GM23248 (cell line): Measurements from ENCODE around the gene PNPLA1. TPM values are rescaled to one million over a fixed set of nuclear protein-coding genes. Genes with fewer than 3 reads are reported as not detected.

Experiments used
- DNase-seq: peaks from one replicate; pipeline ENCODE4 v3.0.0-alpha.2; 2015
- H2AFZ ChIP-seq: fragments of 200-600 bp; sonication (generic); 2 replicates; pipeline ENCODE4 v1.6.1; 2016; ENCODE audit warnings: antibody characterized with exemption
- H3F3A ChIP-seq: fragments of 200-600 bp; sonication (generic); 2 replicates; pipeline ENCODE4 v1.6.1; 2016; ENCODE audit warnings: mild to moderate bottlenecking, antibody characterized with exemption, mixed run types; ENCODE audit not compliant: insufficient read depth
- H3K27ac ChIP-seq: fragments of 200-600 bp; sonication (generic); 2 replicates; pipeline ENCODE4 v1.5.1; 2016; ENCODE audit warnings: mild to moderate bottlenecking
- H3K27me3 ChIP-seq: fragments of 200-600 bp; sonication (generic); replicated peaks from 2 replicates; pipeline ENCODE4 v1.6.1; 2016; ENCODE audit warnings: mild to moderate bottlenecking; ENCODE audit not compliant: insufficient read depth
- H3K36me3 ChIP-seq: fragments of 200-600 bp; sonication (generic); 2 replicates; pipeline ENCODE4 v1.6.1; 2016; ENCODE audit warnings: low read depth, mild to moderate bottlenecking
- H3K4me1 ChIP-seq: fragments of 200-600 bp; sonication (generic); 2 replicates; pipeline ENCODE4 v1.6.1; 2016; ENCODE audit warnings: mild to moderate bottlenecking; ENCODE audit not compliant: insufficient read depth
- H3K4me2 ChIP-seq: fragments of 200-600 bp; sonication (generic); one replicate; pipeline ENCODE4 v1.6.1; 2016; ENCODE audit warnings: mild to moderate bottlenecking; ENCODE audit not compliant: unreplicated experiment
- H3K4me3 ChIP-seq: fragments of 200-600 bp; sonication (generic); 2 replicates; pipeline ENCODE4 v1.5.1; 2016; ENCODE audit warnings: mild to moderate bottlenecking
- H3K79me2 ChIP-seq: fragments of 200-600 bp; sonication (generic); 2 replicates; pipeline ENCODE4 v1.6.1; 2016; ENCODE audit warnings: mild to moderate bottlenecking; ENCODE audit not compliant: insufficient read depth
- H3K9ac ChIP-seq: fragments of 200-600 bp; sonication (generic); 2 replicates; pipeline ENCODE4 v1.6.1; 2016; ENCODE audit warnings: mild to moderate bottlenecking
- H3K9me2 ChIP-seq: fragments of 200-600 bp; sonication (generic); 2 replicates; pipeline ENCODE4 v1.6.1; 2016; ENCODE audit warnings: mixed run types, mild to moderate bottlenecking, moderate library complexity; ENCODE audit not compliant: insufficient read depth
- H3K9me3 ChIP-seq: fragments of 200-600 bp; sonication (generic); one replicate; pipeline ENCODE4 v1.6.1; 2017; ENCODE audit warnings: low read depth
- H4K20me1 ChIP-seq: fragments of 200-600 bp; sonication (generic); 2 replicates; pipeline ENCODE4 v1.6.0; 2016; ENCODE audit not compliant: insufficient read depth
- EZH2 ChIP-seq: fragments of 200-600 bp; sonication (generic); IDR thresholded peaks from 2 replicates; pipeline ENCODE4 v1.6.1; 2018; ENCODE audit warnings: antibody characterized with exemption, mild to moderate bottlenecking; ENCODE audit not compliant: insufficient read depth, poor library complexity, severe bottlenecking
- EZH2phosphoT487 ChIP-seq: fragments of 200-600 bp; sonication (generic); IDR thresholded peaks from 2 replicates; pipeline ENCODE4 v1.6.1; 2018; ENCODE audit warnings: antibody characterized with exemption, moderate library complexity, mild to moderate bottlenecking, low read depth; ENCODE audit not compliant: insufficient read depth
- WGBS, 2 experiments: methylation state at CpG; one replicate each; pipeline ENCODE4 v1.1.6; 2015 to 2017; ENCODE audit warnings: low lambda C conversion rate in 2 of 2, low coverage in 1 of 2; ENCODE audit errors: missing lambda C conversion rate in 2 of 2; 5-methylcytosine and 5-hydroxymethylcytosine counted together
- in situ Hi-C: fragments of 300-500 bp; cut with MboI; formaldehyde crosslinking; loops from 2 replicates; pipeline ENCODE4 v1.15.0; 2020
- polyA plus RNA-seq: library from polyadenylated mRNA; unstranded; fragments of >200 nt; fragmentation: Nextera tagmentation; extraction: Ambion mirVana; gene quantifications from 2 replicates; pipeline ENCODE4 v1.2.1, GENCODE V29; 2016
- total RNA-seq: library from RNA; depleted of rRNA; stranded (reverse); fragments of >200 nt; shearing (Covaris generic); gene quantifications from 2 replicates; pipeline ENCODE4 v1.2.3, GENCODE V29; 2014

The PNPLA1 gene
- total and polyA plus RNA-seq, 2 experiments from 2014 or later, result not detected

GRCh38 chr6:36350681-36351571 is 81.1 kb downstream of the PNPLA1 start:
- no peak for TF ChIP-seq EZH2
- 0 out of 2 replicates have a peak, but pooled peaks have one; percentile 70 for TF ChIP-seq EZH2phosphoT487
- H4K20me1 ChIP-seq, result no peaks in the 10 kb centered on the region
- H3K27ac ChIP-seq, result peak overlapping the region; percentile 77
- H3K9me2 ChIP-seq, result no peaks in the 10 kb centered on the region
- peak; percentile 76 for DNase-seq
- in situ Hi-C loops, result no loop called here
- H3K9ac ChIP-seq, result peak overlapping the region; percentile 45; the same call in 1 of the 2 replicates
- H3K27me3 ChIP-seq, result no peaks in the 10 kb centered on the region
- H3K36me3 ChIP-seq, result no peaks in the 10 kb centered on the region
- H3F3A ChIP-seq, result peaks cover 22% of the 10 kb centered on the region
- peak overlapping the region; percentile 15; the same call in 1 of the 2 replicates for H2AFZ ChIP-seq
- WGBS, 2 experiments, result 65 to 67% methylated on average over 15 of the region's 15 CpGs
- no peaks in the 10 kb centered on the region for H3K9me3 ChIP-seq
- peak overlapping the region; percentile 25; the same call in 1 of the 2 replicates for H3K4me3 ChIP-seq
- peak overlapping the region; percentile 47 for H3K4me2 ChIP-seq
- peaks cover 20% of the 10 kb centered on the region for H3K4me1 ChIP-seq
- H3K79me2 ChIP-seq, result no peaks in the 10 kb centered on the region

DNA sequence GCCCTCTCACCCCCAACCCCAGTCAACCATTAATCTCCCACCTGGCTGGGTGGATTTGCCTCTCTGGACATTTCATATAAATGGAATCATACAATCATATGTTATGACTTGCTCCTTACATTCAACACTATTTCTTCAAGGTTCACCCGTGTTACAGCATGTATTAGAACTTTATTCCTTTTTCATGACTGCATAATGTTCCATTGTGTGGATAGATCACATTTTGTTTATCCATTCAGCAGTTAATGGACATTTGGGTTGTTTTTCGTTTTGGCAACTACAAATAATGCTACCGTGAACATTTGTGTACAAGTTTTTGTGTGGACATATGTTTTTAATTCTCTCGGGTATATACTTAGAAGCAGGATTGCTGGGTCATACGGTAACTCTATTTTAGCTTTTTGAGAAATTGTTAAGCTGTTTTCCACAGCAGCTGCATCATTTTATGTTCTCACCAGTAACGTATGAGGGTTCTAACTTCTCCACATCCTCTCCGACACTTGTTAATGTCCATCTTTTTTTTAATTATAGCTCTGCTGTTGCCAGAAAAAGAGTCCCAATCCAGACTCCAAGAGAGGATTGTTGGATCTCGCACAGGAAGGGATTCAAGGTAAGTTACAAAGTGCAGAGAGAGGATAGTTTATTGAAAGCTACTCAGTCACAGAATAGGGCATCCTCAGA is 82.8 kb downstream of the PNPLA1 start:
- no peak overlapping the region for H3K9ac ChIP-seq
- no peak for TF ChIP-seq EZH2phosphoT487
- no peak for TF ChIP-seq EZH2
- H3K4me1 ChIP-seq, result peaks cover 20% of the 10 kb centered on the region
- no peak overlapping the region for H2AFZ ChIP-seq
- H3K36me3 ChIP-seq, result no peaks in the 10 kb centered on the region
- H3K79me2 ChIP-seq, result no peaks in the 10 kb centered on the region
- no peak overlapping the region for H3K4me3 ChIP-seq
- no peaks in the 10 kb centered on the region for H3K27me3 ChIP-seq
- H3K4me2 ChIP-seq, result no peak overlapping the region
- no peaks in the 10 kb centered on the region for H3K9me3 ChIP-seq
- H3K27ac ChIP-seq, result no peak overlapping the region
- no peaks in the 10 kb centered on the region for H3K9me2 ChIP-seq
- in situ Hi-C loops, result no loop called here
- no peak for DNase-seq
- peaks cover 22% of the 10 kb centered on the region for H3F3A ChIP-seq
- WGBS, 2 experiments, result 60 to 62% methylated on average over 8 of the region's 8 CpGs
- no peaks in the 10 kb centered on the region for H4K20me1 ChIP-seq

DNA sequence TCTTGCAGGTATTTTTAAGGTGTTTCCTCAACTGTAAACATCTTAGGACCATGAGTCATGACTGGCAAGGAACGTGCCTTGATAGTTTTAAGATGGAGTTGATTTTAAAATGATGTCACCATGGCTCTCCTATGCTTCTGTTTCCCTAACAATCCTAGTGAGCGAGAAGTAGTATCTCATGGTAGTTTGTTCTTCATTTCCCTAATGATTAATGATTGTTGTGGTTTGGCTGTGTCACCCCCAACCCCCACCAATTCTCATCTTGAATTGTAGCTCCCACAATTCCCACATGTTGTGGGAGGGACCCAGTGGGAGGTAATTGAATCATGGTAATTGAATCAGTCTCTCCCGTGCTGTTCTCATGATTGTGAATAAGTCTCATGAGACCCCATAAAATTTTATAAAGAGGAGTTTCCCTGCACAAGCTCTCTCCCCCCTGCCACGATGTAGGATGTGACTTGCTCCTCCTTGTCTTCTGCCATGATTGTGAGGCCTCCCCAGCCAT is 83.6 kb downstream of the PNPLA1 start:
- DNase-seq, result peak; percentile 52
- no peaks in the 10 kb centered on the region for H4K20me1 ChIP-seq
- H3K4me2 ChIP-seq, result no peak overlapping the region
- WGBS, 2 experiments, result 17 to 22% methylated on average over 4 of the region's 4 CpGs
- H3K4me1 ChIP-seq, result peaks cover 24% of the 10 kb centered on the region
- H3K27ac ChIP-seq, result no peak overlapping the region
- peaks cover 22% of the 10 kb centered on the region for H3F3A ChIP-seq
- TF ChIP-seq EZH2phosphoT487, result no peak
- no peak for TF ChIP-seq EZH2
- H3K9me3 ChIP-seq, result no peaks in the 10 kb centered on the region
- no peak overlapping the region for H3K9ac ChIP-seq
- no peaks in the 10 kb centered on the region for H3K79me2 ChIP-seq
- no peaks in the 10 kb centered on the region for H3K27me3 ChIP-seq
- no peak overlapping the region for H3K4me3 ChIP-seq
- H3K9me2 ChIP-seq, result no peaks in the 10 kb centered on the region
- no peaks in the 10 kb centered on the region for H3K36me3 ChIP-seq
- no peak overlapping the region for H2AFZ ChIP-seq
- in situ Hi-C loops, result no loop called here

GRCh38 chr6:36355819-36356218 is 86.0 kb downstream of the PNPLA1 start:
- Histone ChIP-seq H2AFZ (no peak overlapping the region), H3F3A (peaks cover 14% of the 10 kb centered on the region), H3K9ac (no peak overlapping the region), H3K79me2 (no peaks in the 10 kb centered on the region), H3K36me3 (no peaks in the 10 kb centered on the region), H3K4me3 (no peak overlapping the region), H3K4me1 (peaks cover 17% of the 10 kb centered on the region), H3K4me2 (no peak overlapping the region), H4K20me1 (no peaks in the 10 kb centered on the region), H3K9me3 (no peaks in the 10 kb centered on the region), H3K9me2 (no peaks in the 10 kb centered on the region), H3K27ac (no peak overlapping the region), H3K27me3 (no peaks in the 10 kb centered on the region)
- in situ Hi-C loops, result no loop called here
- DNase-seq, result no peak
- 75 to 76% methylated on average over 4 of the region's 4 CpGs for WGBS, 2 experiments
- TF ChIP-seq EZH2 (no peak), EZH2phosphoT487 (no peak)
